Keratinocyte (primary cell): ENCODE results near the gene COG5. TPM values are rescaled to one million over a fixed set of nuclear protein-coding genes. Genes with fewer than 3 reads are reported as not detected.

Experiments used
- DNase-seq: peaks from one replicate; pipeline ENCODE4 v3.0.0-alpha.2; 2011; ENCODE audit warnings: low read depth, missing footprints, low spot score
- FAIRE-seq: peaks from 2 replicates; lab custom pipeline; 2011; peaks lifted over from hg19 to GRCh38; lab: Jason Lieb, UNC
- H2AFZ ChIP-seq: 2 replicates; pipeline ENCODE4 v1.6.0; 2012; ENCODE audit warnings: low read length, control low read depth, inconsistent platforms; ENCODE audit not compliant: control insufficient read depth
- H3K27ac ChIP-seq: 2 replicates; pipeline ENCODE4 v1.5.1; 2011; ENCODE audit warnings: low read length; ENCODE audit not compliant: control insufficient read depth, insufficient read depth
- H3K27me3 ChIP-seq: 3 replicates; pipeline ENCODE4 v1.6.0; 2011; ENCODE audit warnings: low read length; ENCODE audit not compliant: control insufficient read depth, insufficient read depth; ENCODE audit errors: extremely low read depth
- H3K36me3 ChIP-seq, 2 experiments: 2 replicates in 1 of 2; 3 replicates in 1 of 2; pipeline ENCODE4 v1.5.1; 2011; ENCODE audit warnings: low read length in 2 of 2, mild to moderate bottlenecking in 1 of 2; ENCODE audit not compliant: control insufficient read depth in 2 of 2, insufficient read depth in 2 of 2; ENCODE audit errors: extremely low read depth in 1 of 2
- H3K4me1 ChIP-seq: 3 replicates; pipeline ENCODE4 v1.5.1; 2011; ENCODE audit warnings: low read length; ENCODE audit not compliant: control insufficient read depth, insufficient read depth; ENCODE audit errors: extremely low read depth
- H3K4me2 ChIP-seq: 3 replicates; pipeline ENCODE4 v1.6.0; 2011; ENCODE audit warnings: low read depth, low read length; ENCODE audit not compliant: control insufficient read depth, insufficient read depth; ENCODE audit errors: extremely low read depth
- H3K4me3 ChIP-seq, 3 experiments: fragments of 200-600 bp in 1 of 3; sonication (generic) in 1 of 3; 2 replicates in 2 of 3; 3 replicates in 1 of 3; pipeline ENCODE4 v1.5.1; 2011 to 2016; ENCODE audit warnings: low read length in 3 of 3, mild to moderate bottlenecking in 3 of 3, control low read depth in 2 of 3, inconsistent platforms in 1 of 3, low read depth in 1 of 3, mixed read lengths in 1 of 3, mixed run types in 1 of 3, moderate library complexity in 1 of 3; ENCODE audit not compliant: control insufficient read depth in 2 of 3, insufficient read depth in 2 of 3; ENCODE audit errors: extremely low read depth in 1 of 3
- H3K79me2 ChIP-seq: 2 replicates; pipeline ENCODE4 v1.6.0; 2012; ENCODE audit warnings: low read length; ENCODE audit not compliant: control insufficient read depth, insufficient read depth
- H3K9ac ChIP-seq: 3 replicates; pipeline ENCODE4 v1.6.0; 2011; ENCODE audit warnings: low read length; ENCODE audit not compliant: control insufficient read depth, insufficient read depth; ENCODE audit errors: extremely low read depth
- H3K9me1 ChIP-seq: 3 replicates; pipeline ENCODE4 v1.6.0; 2011; ENCODE audit warnings: low read length; ENCODE audit not compliant: control insufficient read depth, insufficient read depth; ENCODE audit errors: extremely low read depth
- H3K9me3 ChIP-seq: 2 replicates; pipeline ENCODE4 v1.5.1; 2012; ENCODE audit warnings: low read depth, low read length; ENCODE audit not compliant: control insufficient read depth
- H4K20me1 ChIP-seq: 3 replicates; pipeline ENCODE4 v1.6.0; 2011; ENCODE audit warnings: low read length; ENCODE audit not compliant: control insufficient read depth, insufficient read depth; ENCODE audit errors: extremely low read depth
- EZH2 ChIP-seq: IDR thresholded peaks from one replicate; pipeline ENCODE4 v1.6.1; 2012; ENCODE audit warnings: inconsistent platforms, mild to moderate bottlenecking, low read length, moderate library complexity
- dilution Hi-C: fragments of 300-500 bp; cut with MboI; formaldehyde crosslinking; loops from one replicate; pipeline ENCODE4 v1.7.0; 2020; ENCODE audit warnings: low sequenced_read_pairs; ENCODE audit not compliant: extremely low pct_ligation_motif_present
- polyA plus RNA-seq, 5 experiments: library from polyadenylated mRNA; depleted of rRNA in 3 of 5; stranded (reverse) in 3 of 5; stranded (forward) in 1 of 5; unstranded in 1 of 5; fragments of >200 nt; gene quantifications; 1 replicate in 1 of 5; 2 replicates in 3 of 5; 3 replicates in 1 of 5; pipeline versions ENCODE4 v1.2.1 to v1.2.3, GENCODE V29; 2011 to 2012; ENCODE audit warnings: missing spikeins in 2 of 5, low read depth in 1 of 5, low replicate concordance in 1 of 5
- TF ChIP-seq, protein P1 (sequence below), 3 experiments: IDR thresholded peaks in 1 of 3; conservative IDR thresholded peaks in 1 of 3; optimal IDR thresholded peaks in 1 of 3; 2 replicates in 2 of 3; 3 replicates in 1 of 3; pipeline versions ENCODE3 to v1.5.1; 2011; ENCODE audit warnings: low read length in 3 of 3, mild to moderate bottlenecking in 3 of 3, moderate library complexity in 2 of 3, control low read depth in 1 of 3, inconsistent platforms in 1 of 3; ENCODE audit not compliant: insufficient read depth in 2 of 3; ENCODE audit errors: extremely low read depth in 1 of 3

Gene COG5
- polyA plus RNA-seq, 1 donor (not counting 4 experiments of a cell fraction or from before 2014, with no cell fraction given) = 50.7 TPM

DNA sequence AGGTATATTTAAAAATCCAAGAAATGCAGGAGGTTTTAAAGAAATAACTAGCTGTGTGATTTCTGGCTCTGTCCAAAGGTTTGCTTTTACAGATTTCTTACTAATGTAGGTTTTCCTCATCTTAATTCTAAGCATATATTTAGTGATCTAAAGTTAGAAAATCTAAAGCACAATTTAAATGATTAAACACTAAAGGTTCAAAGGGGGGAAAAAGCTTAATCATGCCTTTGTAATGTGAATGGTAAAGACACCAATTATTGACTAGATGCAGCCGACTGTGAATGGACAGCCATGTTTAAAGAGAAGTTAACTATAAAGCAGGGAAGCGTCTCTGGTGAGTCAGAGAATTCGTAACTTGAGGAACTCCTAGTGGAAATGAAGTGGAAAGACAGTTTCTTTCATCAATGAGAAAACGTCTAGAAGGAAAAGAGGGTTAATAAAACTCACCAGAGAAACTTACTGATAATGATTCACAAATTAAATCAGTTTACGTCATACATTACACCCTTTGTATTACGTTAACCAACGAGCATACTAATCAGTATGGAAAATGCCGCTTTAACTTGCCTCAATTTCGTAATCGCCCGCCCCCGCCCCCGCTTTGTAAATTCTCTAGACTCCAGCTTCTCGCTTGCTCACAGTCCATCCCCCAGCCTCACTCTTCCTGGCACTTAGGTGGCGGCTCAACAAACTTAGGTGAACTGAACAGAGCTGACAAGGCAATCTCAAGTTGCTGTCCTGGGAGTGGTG lies 396.1 kb downstream of the COG5 start:
- Histone ChIP-seq H3K36me3 (no peaks in the 10 kb centered on the region), H2AFZ (peak overlapping the region; percentile 92), H3K4me1 (peaks cover 6% of the 10 kb centered on the region), H3K9ac (peak overlapping the region; percentile 99), H3K9me1 (no peaks in the 10 kb centered on the region), H3K27ac (peak overlapping the region; percentile 99), H3K9me3 (no peaks in the 10 kb centered on the region), H4K20me1 (no peaks in the 10 kb centered on the region), H3K79me2 (peaks cover 25% of the 10 kb centered on the region), H3K4me2 (peak overlapping the region; percentile 98), H3K27me3 (no peaks in the 10 kb centered on the region), H3K4me3 (peak overlapping the region; percentile 54 to 92 (median 75))
- dilution Hi-C loops = no loop called here
- DNase-seq (peak; percentile 59), FAIRE-seq (peak; percentile 81)
- TF ChIP-seq, protein P1, sequence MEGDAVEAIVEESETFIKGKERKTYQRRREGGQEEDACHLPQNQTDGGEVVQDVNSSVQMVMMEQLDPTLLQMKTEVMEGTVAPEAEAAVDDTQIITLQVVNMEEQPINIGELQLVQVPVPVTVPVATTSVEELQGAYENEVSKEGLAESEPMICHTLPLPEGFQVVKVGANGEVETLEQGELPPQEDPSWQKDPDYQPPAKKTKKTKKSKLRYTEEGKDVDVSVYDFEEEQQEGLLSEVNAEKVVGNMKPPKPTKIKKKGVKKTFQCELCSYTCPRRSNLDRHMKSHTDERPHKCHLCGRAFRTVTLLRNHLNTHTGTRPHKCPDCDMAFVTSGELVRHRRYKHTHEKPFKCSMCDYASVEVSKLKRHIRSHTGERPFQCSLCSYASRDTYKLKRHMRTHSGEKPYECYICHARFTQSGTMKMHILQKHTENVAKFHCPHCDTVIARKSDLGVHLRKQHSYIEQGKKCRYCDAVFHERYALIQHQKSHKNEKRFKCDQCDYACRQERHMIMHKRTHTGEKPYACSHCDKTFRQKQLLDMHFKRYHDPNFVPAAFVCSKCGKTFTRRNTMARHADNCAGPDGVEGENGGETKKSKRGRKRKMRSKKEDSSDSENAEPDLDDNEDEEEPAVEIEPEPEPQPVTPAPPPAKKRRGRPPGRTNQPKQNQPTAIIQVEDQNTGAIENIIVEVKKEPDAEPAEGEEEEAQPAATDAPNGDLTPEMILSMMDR (optimal IDR thresholded peaks at IDR 0.05 in 1 of 3, IDR thresholded peaks at IDR 0.05 in 1 of 3, conservative IDR thresholded peaks at IDR 0.05 in 1 of 3; ENCODE audit: extremely low read depth in 1 of 3, insufficient read depth in 2 of 3, low read length in 3 of 3) = peak in 1 of 3 experiments; percentile 49
- TF ChIP-seq EZH2 = no peak

DNA sequence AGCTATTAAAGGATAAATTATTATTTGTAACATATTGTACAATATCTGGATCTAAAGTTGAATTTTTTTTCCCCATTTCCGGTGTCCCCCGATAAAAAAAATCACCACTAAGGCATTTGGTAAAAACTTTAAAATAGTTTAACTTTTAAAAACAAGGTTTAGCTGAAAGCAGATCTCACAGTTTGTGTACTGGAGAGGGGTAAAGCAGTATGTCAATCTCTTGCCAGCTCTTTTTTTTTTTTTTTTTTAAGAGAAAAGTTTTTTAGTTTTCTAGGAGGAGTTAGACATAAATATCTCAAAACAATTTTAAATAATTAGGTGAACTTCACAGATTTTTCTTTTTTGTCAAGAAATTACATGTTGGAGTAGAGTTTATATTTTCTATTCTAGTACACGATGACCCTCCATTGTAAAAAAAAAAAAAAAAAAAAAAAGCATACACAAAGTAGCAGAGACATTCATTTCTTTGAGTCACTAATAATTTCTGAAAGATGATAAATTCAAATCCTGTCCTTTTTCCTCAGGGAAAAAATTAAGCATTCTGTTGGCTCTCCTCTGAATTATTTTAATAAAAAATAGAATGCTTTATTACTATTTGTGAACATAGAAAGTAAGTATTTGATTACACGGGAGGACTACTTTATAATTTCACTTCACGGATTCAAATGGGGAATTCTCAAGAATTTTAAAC lies 396.8 kb downstream of the COG5 start:
- Histone ChIP-seq H3K27me3 (no peaks in the 10 kb centered on the region), H3K9me1 (no peaks in the 10 kb centered on the region), H3K79me2 (peaks cover 18% of the 10 kb centered on the region), H3K4me2 (peak overlapping the region; percentile 98), H3K27ac (peak overlapping the region; percentile 99), H3K9ac (peak overlapping the region; percentile 99), H4K20me1 (no peaks in the 10 kb centered on the region), H3K9me3 (no peaks in the 10 kb centered on the region), H3K4me1 (peaks cover 6% of the 10 kb centered on the region), H3K36me3 (no peaks in the 10 kb centered on the region), H3K4me3 (peak overlapping the region; percentile 54 to 92 (median 75)), H2AFZ (peak overlapping the region; percentile 85)
- dilution Hi-C loops = no loop called here
- FAIRE-seq (no peak), DNase-seq (no peak)
- TF ChIP-seq, protein P1 (optimal IDR thresholded peaks at IDR 0.05 in 1 of 3, IDR thresholded peaks at IDR 0.05 in 1 of 3, conservative IDR thresholded peaks at IDR 0.05 in 1 of 3; ENCODE audit: extremely low read depth in 1 of 3, insufficient read depth in 2 of 3, low read length in 3 of 3) = no peak
- no peak for TF ChIP-seq EZH2
